Measurements from ENCODE around the gene CPPED1. TPM values are rescaled to one million over a fixed set of nuclear protein-coding genes. Genes with fewer than 3 reads are reported as not detected.

Gene CPPED1
- total and polyA plus RNA-seq, 2 experiments from 2014 or later: 27.2 to 28.6 TPM

GRCh38 chr16:12802661-12803060, 1.0 kb downstream of the CPPED1 start:
- peaks cover 43% of the 10 kb centered on the region for H3K79me2 ChIP-seq
- H3K27ac ChIP-seq: peak overlapping the region; percentile 97
- peak overlapping the region; percentile 78 for H2AFZ ChIP-seq
- H4K20me1 ChIP-seq (ENCODE audit: insufficient read depth, poor library complexity, severe bottlenecking): no peaks in the 10 kb centered on the region
- no peak for TF ChIP-seq EZH2 (IDR thresholded peaks at IDR 0.05; ENCODE audit: borderline replicate concordance)
- TF ChIP-seq CTCF (IDR thresholded peaks at IDR 0.05; ENCODE audit: poor library complexity): no peak
- TF ChIP-seq EZH2phosphoT487 (IDR thresholded peaks at IDR 0.05; ENCODE audit: low read depth, severe bottlenecking, unreplicated experiment): no peak
- peak overlapping the region; percentile 60 for H3K4me3 ChIP-seq
- DNase-seq (ENCODE audit: low spot score): no peak
- peaks cover 18% of the 10 kb centered on the region for H3K4me1 ChIP-seq (ENCODE audit: insufficient read depth)
- no peaks in the 10 kb centered on the region for H3K9me3 ChIP-seq (ENCODE audit: low read depth)
- 71% methylated on average over 6 of the region's 6 CpGs for WGBS (ENCODE audit: low lambda C conversion rate, missing lambda C conversion rate)
- H3K9me2 ChIP-seq (replicated peaks; ENCODE audit: insufficient read depth): no peaks in the 10 kb centered on the region
- no peaks in the 10 kb centered on the region for H3K27me3 ChIP-seq
- peak overlapping the region; percentile 85 for H3K4me2 ChIP-seq
- H3K36me3 ChIP-seq (replicated peaks; ENCODE audit: insufficient read depth, low read depth): no peaks in the 10 kb centered on the region

GRCh38 chr16:12802048-12802447, 1.6 kb downstream of the CPPED1 start:
- 81% methylated on average over 9 of the region's 9 CpGs for WGBS (ENCODE audit: low lambda C conversion rate, missing lambda C conversion rate)
- Histone ChIP-seq H3K4me1 (ENCODE audit: insufficient read depth) (peaks cover 18% of the 10 kb centered on the region), H3K9me2 (replicated peaks; ENCODE audit: insufficient read depth) (no peaks in the 10 kb centered on the region), H3K27ac (peak overlapping the region; percentile 66), H3K4me3 (no peak overlapping the region), H3K4me2 (peak overlapping the region; percentile 85), H3K9me3 (ENCODE audit: low read depth) (no peaks in the 10 kb centered on the region), H3K27me3 (no peaks in the 10 kb centered on the region), H3K79me2 (peaks cover 48% of the 10 kb centered on the region), H4K20me1 (ENCODE audit: insufficient read depth, poor library complexity, severe bottlenecking) (no peaks in the 10 kb centered on the region), H3K36me3 (replicated peaks; ENCODE audit: insufficient read depth, low read depth) (no peaks in the 10 kb centered on the region), H2AFZ (no peak overlapping the region)
- TF ChIP-seq EZH2 (IDR thresholded peaks at IDR 0.05; ENCODE audit: borderline replicate concordance) (no peak), CTCF (IDR thresholded peaks at IDR 0.05; ENCODE audit: poor library complexity) (no peak), EZH2phosphoT487 (IDR thresholded peaks at IDR 0.05; ENCODE audit: low read depth, severe bottlenecking, unreplicated experiment) (no peak)
- DNase-seq (ENCODE audit: low spot score): no peak

GRCh38 chr16:12801511-12802042, 2.1 kb downstream of the CPPED1 start:
- WGBS (ENCODE audit: low lambda C conversion rate, missing lambda C conversion rate): 46% methylated on average over 4 of the region's 4 CpGs
- Histone ChIP-seq H3K27me3 (no peaks in the 10 kb centered on the region), H2AFZ (no peak overlapping the region), H3K27ac (peak overlapping the region; percentile 66), H3K4me2 (peak overlapping the region; percentile 85), H3K4me3 (no peak overlapping the region), H3K79me2 (peaks cover 52% of the 10 kb centered on the region), H4K20me1 (ENCODE audit: insufficient read depth, poor library complexity, severe bottlenecking) (no peaks in the 10 kb centered on the region), H3K36me3 (replicated peaks; ENCODE audit: insufficient read depth, low read depth) (no peaks in the 10 kb centered on the region), H3K9me3 (ENCODE audit: low read depth) (no peaks in the 10 kb centered on the region), H3K9me2 (replicated peaks; ENCODE audit: insufficient read depth) (no peaks in the 10 kb centered on the region), H3K4me1 (ENCODE audit: insufficient read depth) (peaks cover 18% of the 10 kb centered on the region)
- TF ChIP-seq CTCF (IDR thresholded peaks at IDR 0.05; ENCODE audit: poor library complexity) (no peak), EZH2phosphoT487 (IDR thresholded peaks at IDR 0.05; ENCODE audit: low read depth, severe bottlenecking, unreplicated experiment) (no peak), EZH2 (IDR thresholded peaks at IDR 0.05; ENCODE audit: borderline replicate concordance) (no peak)
- no peak for DNase-seq (ENCODE audit: low spot score)

Data from hepatocyte (in vitro differentiated cells).